Astrocyte (in vitro differentiated cells and primary cell): ENCODE data around the gene SETD1B.

ENCODE experiments used
- CTCF ChIP-seq: IDR thresholded peaks from 2 replicates; pipeline ENCODE4 v1.5.1; 2011; ENCODE audit warnings: low read depth, mild to moderate bottlenecking, inconsistent platforms, low read length, moderate library complexity; ENCODE audit not compliant: insufficient read depth
- EZH2 ChIP-seq: IDR thresholded peaks from 2 replicates; pipeline ENCODE4 v1.6.1; 2012; ENCODE audit warnings: mild to moderate bottlenecking, low read length, inconsistent platforms; ENCODE audit not compliant: insufficient read depth

GRCh38 chr12:121830134-121830533, 26.3 kb downstream of the SETD1B start:
- no peak for TF ChIP-seq CTCF
- TF ChIP-seq EZH2 = no peak
